Adrenal gland (tissue), 12 donors: ENCODE results near the gene CCNDBP1. TPM values are rescaled to one million over a fixed set of nuclear protein-coding genes. Genes with fewer than 3 reads are reported as not detected.
"Not testable (repeated sequence)": the region's sequence is repeated elsewhere in the genome, so short reads cannot be mapped to it uniquely, and the experiment has no call there.

ENCODE experiments used
- DNase-seq, 7 donors: peaks; one replicate each; pipeline ENCODE4 v3.0.0-alpha.2; 2019 to 2020
- H3K27ac ChIP-seq, 5 donors: fragments of 200-600 bp; sonication (generic) in 4 of 5; 1 replicate in 3 of 5; 2 replicates in 2 of 5; pipeline versions ENCODE4 v1.5.1 to v1.8.0; 2016 to 2020; ENCODE audit warnings: mild to moderate bottlenecking in 1 of 5
- H3K27me3 ChIP-seq: fragments of 200-600 bp; 2 replicates; pipeline ENCODE4 v1.8.0; 2021
- H3K36me3 ChIP-seq, 2 donors: fragments of 200-600 bp; replicated peaks in 1 of 2; 1 replicate in 1 of 2; 2 replicates in 1 of 2; pipeline versions ENCODE4 v1.5.1 to v1.8.0; 2018 to 2022
- H3K4me1 ChIP-seq, 2 donors: fragments of 200-600 bp; replicated peaks in 1 of 2; 1 replicate in 1 of 2; 2 replicates in 1 of 2; pipeline versions ENCODE4 v1.5.1 to v1.8.0; 2018 to 2021
- H3K4me3 ChIP-seq, 4 donors: fragments of 200-600 bp; sonication (generic) in 3 of 4; one replicate each; pipeline ENCODE4 v1.5.1; 2016 to 2018
- H3K9me3 ChIP-seq, 3 donors: fragments of 200-600 bp; sonication (generic) in 1 of 3; replicated peaks in 1 of 3; 1 replicate in 2 of 3; 2 replicates in 1 of 3; pipeline versions ENCODE4 v1.5.1 to v1.8.0; 2016 to 2021
- POLR2A ChIP-seq, 2 donors: fragments of 450-650 bp; IDR thresholded peaks; one replicate each; pipeline ENCODE4 v1.6.1; 2017; ENCODE audit warnings: antibody characterized with exemption in 2 of 2, mild to moderate bottlenecking in 2 of 2, moderate library complexity in 1 of 2
- WGBS, 4 donors: extraction: QIAGEN DNeasy Blood & Tissue Kit in 2 of 4; methylation state at CpG; one replicate each; pipeline versions ENCODE4 v1.1.5 to v1.1.7; 2013 to 2017; 5-methylcytosine and 5-hydroxymethylcytosine counted together
- intact Hi-C, 2 donors: fragments of 100-400 bp; cut with DNase I; formaldehyde crosslinking; loops; one replicate each; pipeline versions ENCODE4 v1.14.1 to v1.15.0; 2022 to 2023
- polyA plus RNA-seq, 3 donors: library from polyadenylated mRNA; stranded (reverse); fragments of 200-250 nt in 2 of 3; fragments of 350-450 nt in 1 of 3; fragmentation: Illumina TruSeq in 1 of 3; extraction: RNeasy Lipid Tissue Mini Kit (QIAGEN cat#74804) in 1 of 3; gene quantifications; one replicate each; pipeline ENCODE4 v1.2.3, GENCODE V29; 2013 to 2014
- total RNA-seq, 9 donors: library from RNA; depleted of rRNA in 4 of 9; stranded (reverse); fragments of >200 nt in 4 of 9; fragments of 120-200 nt in 1 of 9; fragmentation: NEBNext Ultra II Directional in 1 of 9; extraction: Animal tissue kit (Norgen Biotek cat#: 25700) in 1 of 9; gene quantifications; one replicate each; pipeline versions ENCODE4 v1.1.0 to v1.2.4, GENCODE V29; 2013 to 2023
- TF ChIP-seq, protein P1 (sequence below), 6 experiments: fragments of 450-650 bp in 4 of 6; fragments of 200-600 bp in 2 of 6; sonication (generic) in 1 of 6; IDR thresholded peaks; 1 replicate in 5 of 6; 2 replicates in 1 of 6; pipeline versions ENCODE4 v1.5.1 to v1.8.0; 2016 to 2021; ENCODE audit warnings: antibody characterized with exemption in 6 of 6, mild to moderate bottlenecking in 2 of 6, moderate library complexity in 1 of 6
- donor health status: healthy with polysubstance abuse.
- donor health status: Bipolar disorder and iron deficiency.
- donor health status: DM: yes; HTN: yes; CAD: no.
- donor health status: DM: no; HTN: no; CAD: no.
- donor health status: DM: no; HTN: no; CAD: no.
- donor health status: DM: yes; HTN: yes; CAD: no.

CCNDBP1 gene
- total and polyA plus RNA-seq, 12 donors = 34.1 to 160 (median 89.8) TPM

DNA sequence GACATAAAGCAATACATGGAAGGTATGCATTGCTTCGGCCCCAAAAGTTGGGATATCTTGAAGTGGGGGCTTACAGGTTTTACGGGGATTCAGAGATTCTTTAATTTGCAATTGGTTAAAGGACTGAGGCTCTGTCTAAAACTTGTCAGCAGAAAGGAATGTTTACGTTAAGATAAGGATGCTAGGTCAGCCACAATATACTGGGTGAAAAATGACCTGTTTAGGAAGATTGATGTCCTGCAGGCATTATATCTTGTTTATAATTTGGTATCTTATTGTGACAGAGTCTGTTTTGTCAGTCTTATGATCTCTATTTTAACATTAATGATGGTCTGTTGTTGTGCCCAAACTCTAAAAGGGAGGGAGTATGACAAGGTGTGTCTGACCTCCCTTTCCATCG, 15.3 kb upstream of the CCNDBP1 start:
- intact Hi-C loops = no loop called here
- no peak overlapping the region for H3K27ac ChIP-seq
- no peaks in the 10 kb centered on the region for H3K4me1 ChIP-seq
- H3K4me3 ChIP-seq = no peak overlapping the region
- WGBS, 4 donors = 71 to 82% (median 74%) methylated on average over 4 of the region's 4 CpGs
- H3K27me3 ChIP-seq = no peaks in the 10 kb centered on the region
- no peak for DNase-seq
- H3K36me3 ChIP-seq = peaks cover 0 to 12% of the 10 kb centered on the region in 2 donors
- H3K9me3 ChIP-seq = no peaks in the 10 kb centered on the region
- TF ChIP-seq, protein P1, sequence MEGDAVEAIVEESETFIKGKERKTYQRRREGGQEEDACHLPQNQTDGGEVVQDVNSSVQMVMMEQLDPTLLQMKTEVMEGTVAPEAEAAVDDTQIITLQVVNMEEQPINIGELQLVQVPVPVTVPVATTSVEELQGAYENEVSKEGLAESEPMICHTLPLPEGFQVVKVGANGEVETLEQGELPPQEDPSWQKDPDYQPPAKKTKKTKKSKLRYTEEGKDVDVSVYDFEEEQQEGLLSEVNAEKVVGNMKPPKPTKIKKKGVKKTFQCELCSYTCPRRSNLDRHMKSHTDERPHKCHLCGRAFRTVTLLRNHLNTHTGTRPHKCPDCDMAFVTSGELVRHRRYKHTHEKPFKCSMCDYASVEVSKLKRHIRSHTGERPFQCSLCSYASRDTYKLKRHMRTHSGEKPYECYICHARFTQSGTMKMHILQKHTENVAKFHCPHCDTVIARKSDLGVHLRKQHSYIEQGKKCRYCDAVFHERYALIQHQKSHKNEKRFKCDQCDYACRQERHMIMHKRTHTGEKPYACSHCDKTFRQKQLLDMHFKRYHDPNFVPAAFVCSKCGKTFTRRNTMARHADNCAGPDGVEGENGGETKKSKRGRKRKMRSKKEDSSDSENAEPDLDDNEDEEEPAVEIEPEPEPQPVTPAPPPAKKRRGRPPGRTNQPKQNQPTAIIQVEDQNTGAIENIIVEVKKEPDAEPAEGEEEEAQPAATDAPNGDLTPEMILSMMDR (IDR thresholded peaks at IDR 0.05) = no peak
- no peak for TF ChIP-seq POLR2A (IDR thresholded peaks at IDR 0.05)

GRCh38 chr15:43175656-43176309, 9.4 kb upstream of the CCNDBP1 start:
- H3K36me3 ChIP-seq, H3K4me1 ChIP-seq, intact Hi-C loops, H3K4me3 ChIP-seq, H3K9me3 ChIP-seq, H3K27me3 ChIP-seq, H3K27ac ChIP-seq, DNase-seq: not testable (repeated sequence)
- 96 to 98% (median 97%) methylated on average over 17 to 23 of the region's 25 CpGs for WGBS, 4 donors

GRCh38 chr15:43177147-43177546, 8.1 kb upstream of the CCNDBP1 start:
- H3K27ac ChIP-seq, H3K36me3 ChIP-seq, H3K4me1 ChIP-seq, H3K9me3 ChIP-seq, H3K27me3 ChIP-seq, H3K4me3 ChIP-seq, DNase-seq, intact Hi-C loops: not testable (repeated sequence)
- 96 to 98% (median 98%) methylated on average over 2 of the region's 2 CpGs for WGBS, 4 donors

- no peaks in the 10 kb centered on the region for H3K27me3 ChIP-seq
- intact Hi-C loops = no loop called here
- no peaks in the 10 kb centered on the region for H3K9me3 ChIP-seq
- WGBS, 4 donors = 41 to 47% (median 43%) methylated on average over 3 of the region's 3 CpGs
- peaks cover 5 to 27% of the 10 kb centered on the region in 2 donors for H3K4me1 ChIP-seq
- no peak for DNase-seq
- no peak for TF ChIP-seq POLR2A (IDR thresholded peaks at IDR 0.05)
- H3K4me3 ChIP-seq = no peak overlapping the region
- H3K36me3 ChIP-seq = no peaks in the 10 kb centered on the region
- no peak overlapping the region for H3K27ac ChIP-seq
Measured at GRCh38 chr15:43183270-43183669, 1.9 kb upstream of the CCNDBP1 start.

DNA sequence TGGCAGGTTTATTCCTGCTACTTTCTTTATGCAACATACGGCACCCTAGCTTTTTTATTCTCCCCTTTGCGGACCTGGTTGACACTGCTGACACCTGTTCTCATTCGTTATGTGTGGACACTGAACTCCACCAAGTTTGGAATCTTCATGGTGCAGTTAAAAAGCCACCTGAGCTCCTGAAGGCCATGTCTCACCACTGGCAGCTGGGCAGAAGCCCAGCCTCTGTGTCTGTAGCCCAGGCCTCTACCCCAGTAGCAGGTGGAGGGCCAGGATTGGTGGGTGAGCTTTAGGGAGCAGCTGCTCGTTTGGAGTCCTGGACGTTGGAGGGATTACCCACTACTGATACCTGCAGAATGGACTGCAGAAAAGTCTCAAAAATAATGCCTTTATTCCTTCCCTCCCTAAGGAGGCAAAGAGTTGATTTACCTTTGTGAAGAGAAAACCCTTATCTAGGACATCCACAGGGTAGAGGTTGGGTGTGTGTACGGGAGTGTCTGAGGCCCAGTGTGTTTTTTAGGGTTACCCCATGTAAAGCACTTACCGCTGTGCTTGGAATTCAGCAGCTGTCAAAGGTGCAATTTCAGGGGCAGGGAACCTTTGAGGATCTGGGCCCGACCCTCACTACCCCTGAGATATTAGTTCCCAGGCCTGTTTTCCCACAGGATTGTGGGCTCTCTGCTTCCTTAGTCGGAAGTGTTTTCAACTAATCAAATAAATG, 637 bp upstream of the CCNDBP1 start:
- peak overlapping the region in 1 of 4 donors; percentile 79 for H3K4me3 ChIP-seq
- no peak for TF ChIP-seq POLR2A (IDR thresholded peaks at IDR 0.05)
- TF ChIP-seq, protein P1 (IDR thresholded peaks at IDR 0.05) = no peak
- intact Hi-C loops = no loop called here
- DNase-seq = no peak
- 75 to 82% (median 80%) methylated on average over 9 of the region's 9 CpGs for WGBS, 4 donors
- no peaks in the 10 kb centered on the region for H3K27me3 ChIP-seq
- H3K27ac ChIP-seq = peak overlapping the region in 3 of 5 donors; percentile 85 to 95 (median 88)
- H3K4me1 ChIP-seq = peaks cover 5 to 27% of the 10 kb centered on the region in 2 donors
- H3K36me3 ChIP-seq = peaks cover 0 to 3% of the 10 kb centered on the region in 2 donors
- no peaks in the 10 kb centered on the region for H3K9me3 ChIP-seq
